Panc1 (cell line): ENCODE results near the gene SART3. TPM values are rescaled to one million over a fixed set of nuclear protein-coding genes. Genes with fewer than 3 reads are reported as not detected.

Source experiments
- ATAC-seq: fragments of 200-7000 bp; cut with Tn5 transposase; 2 replicates; pipeline ENCODE4 v1.9.1; 2020; ENCODE audit warnings: mild to moderate bottlenecking, moderate library complexity
- BruUV-seq: library from RNA; stranded (reverse); fragments of 400-500 nt; replicated peaks from 2 replicates; lab custom pipeline; 2021; lab: Mats Ljungman, UMichigan
- CTCF ChIA-PET: fragments of 300-600 bp; sonication (Branson Sonifier 250); formaldehyde crosslinking; loops from one replicate; lab custom pipeline; 2022; ENCODE audit warnings: antibody characterized with exemption; lab: Charles Lee
- POLR2A ChIA-PET: fragments of 300-600 bp; sonication (Branson Sonifier 250); formaldehyde crosslinking; loops from one replicate; lab custom pipeline; 2022; ENCODE audit warnings: antibody characterized with exemption; lab: Charles Lee
- DNase-seq: peaks from one replicate; pipeline ENCODE4 v3.0.0-alpha.2; 2010; ENCODE audit warnings: low read depth, low spot score
- H3K27ac ChIP-seq: 2 replicates; pipeline ENCODE4 v1.5.1; 2011; ENCODE audit warnings: mild to moderate bottlenecking, low read length, inconsistent platforms
- H3K27me3 ChIP-seq: fragments of 200-500 bp; sonication (Bioruptor generic); 2 replicates; pipeline ENCODE4 v1.6.0; 2014; ENCODE audit warnings: low read length, inconsistent platforms; ENCODE audit not compliant: control insufficient read depth, insufficient read depth
- H3K36me3 ChIP-seq: fragments of 200-500 bp; sonication (Bioruptor generic); 2 replicates; pipeline ENCODE4 v1.5.1; 2014; ENCODE audit warnings: inconsistent platforms, mild to moderate bottlenecking, low read length, moderate library complexity; ENCODE audit not compliant: control insufficient read depth, insufficient read depth
- H3K4me1 ChIP-seq: 2 replicates; pipeline ENCODE4 v1.5.1; 2011; ENCODE audit warnings: inconsistent platforms, mild to moderate bottlenecking, low read length, moderate library complexity; ENCODE audit not compliant: control insufficient read depth, insufficient read depth
- H3K4me3 ChIP-seq, 2 experiments: 2 replicates each; pipeline ENCODE4 v1.5.1; 2011 to 2012; ENCODE audit warnings: low read depth in 2 of 2, low read length in 2 of 2, mild to moderate bottlenecking in 2 of 2, inconsistent platforms in 1 of 2, moderate library complexity in 1 of 2
- H3K9me3 ChIP-seq: fragments of 200-500 bp; sonication (Bioruptor generic); 2 replicates; pipeline ENCODE4 v1.5.1; 2014; ENCODE audit warnings: low read depth, mild to moderate bottlenecking, inconsistent platforms, low read length, moderate library complexity; ENCODE audit not compliant: control insufficient read depth, insufficient read depth
- POLR2AphosphoS5 ChIP-seq: IDR thresholded peaks from 2 replicates; pipeline ENCODE4 v1.6.1; 2012; ENCODE audit warnings: mild to moderate bottlenecking, low read depth, low read length, moderate library complexity
- SIN3A ChIP-seq: IDR thresholded peaks from 2 replicates; pipeline ENCODE4 v1.6.1; 2012; ENCODE audit warnings: low read depth, mild to moderate bottlenecking, low read length, moderate library complexity, borderline replicate concordance; ENCODE audit not compliant: insufficient read depth
- TCF7L2 ChIP-seq: IDR thresholded peaks from 2 replicates; pipeline ENCODE4 v1.6.1; 2011; ENCODE audit warnings: mild to moderate bottlenecking, low read depth, low read length, inconsistent platforms
- in situ Hi-C: cut with HindIII; loops from 2 replicates; pipeline ENCODE4 v1.10.0; 2016; ENCODE audit warnings: low sequenced_read_pairs, low pct_unique_long_range_greater_than_20kb
- intact Hi-C: fragments of 100-400 bp; cut with micrococcal nuclease; formaldehyde crosslinking; loops from one replicate; pipeline ENCODE4 v1.10.0; 2022; ENCODE audit not compliant: unreplicated experiment
- total RNA-seq: library from RNA; stranded (reverse); gene quantifications from one replicate; pipeline ENCODE4 v1.2.1, GENCODE V29; 2021; ENCODE audit not compliant: unreplicated experiment
- TF ChIP-seq, protein P1 (sequence below): fragments of 450-650 bp; IDR thresholded peaks from 2 replicates; pipeline ENCODE4 v1.5.1; 2017; ENCODE audit warnings: mild to moderate bottlenecking
- TF ChIP-seq, protein P2 (sequence below), 2 experiments: IDR thresholded peaks; 2 replicates each; pipeline ENCODE4 v1.6.1; 2011 to 2012; ENCODE audit warnings: low read depth in 2 of 2, control low read depth in 1 of 2, low read length in 1 of 2, mild to moderate bottlenecking in 1 of 2, moderate library complexity in 1 of 2; ENCODE audit not compliant: insufficient read depth in 1 of 2

Gene SART3
- total RNA-seq, 1 experiment from 2014 or later, result 55.9 TPM

GRCh38 chr12:108583991-108584390, 23.0 kb upstream of the SART3 start:
- Histone ChIP-seq H3K9me3 (no peaks in the 10 kb centered on the region), H3K4me1 (peaks cover 4% of the 10 kb centered on the region), H3K27me3 (no peaks in the 10 kb centered on the region), H3K4me3 (no peak overlapping the region), H3K36me3 (no peaks in the 10 kb centered on the region), H3K27ac (no peak overlapping the region)
- no TSS peak for BruUV-seq
- ATAC-seq, result no peak; the same call in 1 of the 2 replicates
- DNase-seq, result no peak
- intact Hi-C loops, result no loop called here
- in situ Hi-C loops, result no loop called here
- ChIA-PET CTCF (no interaction called here), POLR2A (no interaction called here)
- TF ChIP-seq TCF7L2 (no peak), POLR2AphosphoS5 (no peak), SIN3A (no peak)
- TF ChIP-seq, protein P1, sequence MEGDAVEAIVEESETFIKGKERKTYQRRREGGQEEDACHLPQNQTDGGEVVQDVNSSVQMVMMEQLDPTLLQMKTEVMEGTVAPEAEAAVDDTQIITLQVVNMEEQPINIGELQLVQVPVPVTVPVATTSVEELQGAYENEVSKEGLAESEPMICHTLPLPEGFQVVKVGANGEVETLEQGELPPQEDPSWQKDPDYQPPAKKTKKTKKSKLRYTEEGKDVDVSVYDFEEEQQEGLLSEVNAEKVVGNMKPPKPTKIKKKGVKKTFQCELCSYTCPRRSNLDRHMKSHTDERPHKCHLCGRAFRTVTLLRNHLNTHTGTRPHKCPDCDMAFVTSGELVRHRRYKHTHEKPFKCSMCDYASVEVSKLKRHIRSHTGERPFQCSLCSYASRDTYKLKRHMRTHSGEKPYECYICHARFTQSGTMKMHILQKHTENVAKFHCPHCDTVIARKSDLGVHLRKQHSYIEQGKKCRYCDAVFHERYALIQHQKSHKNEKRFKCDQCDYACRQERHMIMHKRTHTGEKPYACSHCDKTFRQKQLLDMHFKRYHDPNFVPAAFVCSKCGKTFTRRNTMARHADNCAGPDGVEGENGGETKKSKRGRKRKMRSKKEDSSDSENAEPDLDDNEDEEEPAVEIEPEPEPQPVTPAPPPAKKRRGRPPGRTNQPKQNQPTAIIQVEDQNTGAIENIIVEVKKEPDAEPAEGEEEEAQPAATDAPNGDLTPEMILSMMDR, result no peak
- TF ChIP-seq, protein P2, sequence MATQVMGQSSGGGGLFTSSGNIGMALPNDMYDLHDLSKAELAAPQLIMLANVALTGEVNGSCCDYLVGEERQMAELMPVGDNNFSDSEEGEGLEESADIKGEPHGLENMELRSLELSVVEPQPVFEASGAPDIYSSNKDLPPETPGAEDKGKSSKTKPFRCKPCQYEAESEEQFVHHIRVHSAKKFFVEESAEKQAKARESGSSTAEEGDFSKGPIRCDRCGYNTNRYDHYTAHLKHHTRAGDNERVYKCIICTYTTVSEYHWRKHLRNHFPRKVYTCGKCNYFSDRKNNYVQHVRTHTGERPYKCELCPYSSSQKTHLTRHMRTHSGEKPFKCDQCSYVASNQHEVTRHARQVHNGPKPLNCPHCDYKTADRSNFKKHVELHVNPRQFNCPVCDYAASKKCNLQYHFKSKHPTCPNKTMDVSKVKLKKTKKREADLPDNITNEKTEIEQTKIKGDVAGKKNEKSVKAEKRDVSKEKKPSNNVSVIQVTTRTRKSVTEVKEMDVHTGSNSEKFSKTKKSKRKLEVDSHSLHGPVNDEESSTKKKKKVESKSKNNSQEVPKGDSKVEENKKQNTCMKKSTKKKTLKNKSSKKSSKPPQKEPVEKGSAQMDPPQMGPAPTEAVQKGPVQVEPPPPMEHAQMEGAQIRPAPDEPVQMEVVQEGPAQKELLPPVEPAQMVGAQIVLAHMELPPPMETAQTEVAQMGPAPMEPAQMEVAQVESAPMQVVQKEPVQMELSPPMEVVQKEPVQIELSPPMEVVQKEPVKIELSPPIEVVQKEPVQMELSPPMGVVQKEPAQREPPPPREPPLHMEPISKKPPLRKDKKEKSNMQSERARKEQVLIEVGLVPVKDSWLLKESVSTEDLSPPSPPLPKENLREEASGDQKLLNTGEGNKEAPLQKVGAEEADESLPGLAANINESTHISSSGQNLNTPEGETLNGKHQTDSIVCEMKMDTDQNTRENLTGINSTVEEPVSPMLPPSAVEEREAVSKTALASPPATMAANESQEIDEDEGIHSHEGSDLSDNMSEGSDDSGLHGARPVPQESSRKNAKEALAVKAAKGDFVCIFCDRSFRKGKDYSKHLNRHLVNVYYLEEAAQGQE (IDR thresholded peaks at IDR 0.05; ENCODE audit: insufficient read depth in 1 of 2, low read depth in 2 of 2, low read length in 1 of 2), result no peak

DNA sequence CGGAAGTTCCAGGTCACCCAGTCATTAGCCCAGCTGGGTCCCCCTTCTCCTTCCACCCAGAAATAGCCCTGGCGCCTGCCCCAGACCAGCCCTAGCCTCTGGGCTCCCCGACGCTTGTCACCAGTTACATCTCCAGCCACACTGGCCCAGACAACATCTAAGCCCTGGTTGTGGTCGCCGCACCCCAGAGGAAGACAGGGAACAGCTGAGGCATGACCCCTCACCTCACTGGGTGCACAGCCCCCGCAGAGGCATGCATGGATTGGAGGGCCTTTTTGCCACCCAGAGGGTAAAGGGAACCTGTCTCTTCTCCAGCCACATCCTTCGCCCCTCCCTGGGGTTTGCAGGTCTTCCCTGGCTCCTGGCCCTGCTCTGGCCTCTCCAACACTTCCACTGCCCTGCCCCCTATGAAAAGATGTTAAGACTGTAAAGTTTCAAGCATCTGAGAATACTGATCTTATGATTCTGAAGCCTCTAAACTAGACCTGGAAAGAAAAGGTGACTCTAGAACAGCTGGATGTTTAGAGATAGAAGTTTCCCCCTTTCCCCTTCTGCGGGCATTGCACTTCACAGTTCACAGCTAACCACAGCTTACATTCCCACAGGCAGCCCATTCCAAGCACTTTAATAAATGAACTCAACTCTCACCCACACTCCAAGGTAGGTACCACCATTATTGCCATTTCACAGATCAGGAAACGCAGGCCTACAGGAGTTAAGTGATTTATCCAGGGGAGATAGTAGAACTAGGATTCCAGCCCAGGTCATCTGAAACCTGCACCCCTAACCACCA, 22.2 kb upstream of the SART3 start:
- no peak overlapping the region for H3K27ac ChIP-seq
- H3K9me3 ChIP-seq, result no peaks in the 10 kb centered on the region
- ATAC-seq (no peak), DNase-seq (no peak)
- H3K4me1 ChIP-seq, result no peaks in the 10 kb centered on the region
- POLR2A ChIA-PET, result no interaction called here
- TF ChIP-seq, protein P1, result no peak
- no peak for TF ChIP-seq SIN3A
- no peak for TF ChIP-seq POLR2AphosphoS5
- no peak for TF ChIP-seq TCF7L2
- TF ChIP-seq, protein P2 (IDR thresholded peaks at IDR 0.05; ENCODE audit: insufficient read depth in 1 of 2, low read depth in 2 of 2, low read length in 1 of 2), result no peak
- no peaks in the 10 kb centered on the region for H3K27me3 ChIP-seq
- H3K36me3 ChIP-seq, result no peaks in the 10 kb centered on the region
- H3K4me3 ChIP-seq, result no peak overlapping the region
- CTCF ChIA-PET, result no interaction called here
- intact Hi-C loops, result no loop called here
- in situ Hi-C loops, result no loop called here
- BruUV-seq, result no TSS peak
